ENCODE results near the gene PDE6A. TPM values are rescaled to one million over a fixed set of nuclear protein-coding genes. Genes with fewer than 3 reads are reported as not detected.

Gene PDE6A
- total RNA-seq, 2 experiments from 2014 or later: not detected

DNA sequence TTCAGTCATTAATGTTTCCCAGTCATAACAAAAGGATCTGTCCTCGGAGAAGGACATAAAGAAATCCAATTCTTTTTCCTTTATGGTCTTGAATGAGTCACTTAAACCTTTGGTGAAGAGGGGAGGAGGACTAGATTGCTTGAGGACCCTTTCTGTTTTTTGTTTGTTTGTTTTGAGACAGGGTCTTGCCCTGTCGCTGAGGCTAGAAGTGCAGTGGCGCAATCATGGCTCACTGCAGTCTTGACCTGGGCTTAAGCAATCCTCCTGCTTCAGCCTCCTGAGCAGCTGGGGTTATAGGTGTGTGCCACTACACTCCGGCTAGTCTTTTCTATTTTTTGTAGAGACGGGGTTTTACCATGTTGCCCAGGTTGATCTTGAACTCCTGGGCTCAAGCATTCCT, 43.5 kb upstream of the PDE6A start:
- CTCF ChIA-PET: no interaction called here
- ATAC-seq (ENCODE audit: poor library complexity) (no peak), DNase-seq (no peak)
- no peak overlapping the region for H3K27ac Mint-ChIP-seq
- no peaks in the 10 kb centered on the region for H3K27me3 Mint-ChIP-seq
- no peaks in the 10 kb centered on the region for H3K4me1 ChIP-seq (ENCODE audit: insufficient read depth, low read length)
- intact Hi-C loops (cut with DNase I, micrococcal nuclease): no loop called here
- H3K9me3 ChIP-seq (ENCODE audit: control insufficient read depth in 1 of 2, insufficient read depth in 1 of 2, low read length in 2 of 2): no peaks in the 10 kb centered on the region
- H3K36me3 Mint-ChIP-seq (ENCODE audit: low read depth): no peaks in the 10 kb centered on the region
- no peaks in the 10 kb centered on the region for H3K4me1 Mint-ChIP-seq (ENCODE audit: low read depth)
- H3K4me3 ChIP-seq (ENCODE audit: low read length): no peak overlapping the region
- H3K36me3 ChIP-seq (ENCODE audit: insufficient read depth, low read length): no peaks in the 10 kb centered on the region
- no peak overlapping the region for H3K4me3 Mint-ChIP-seq
- TF ChIP-seq, protein P1, sequence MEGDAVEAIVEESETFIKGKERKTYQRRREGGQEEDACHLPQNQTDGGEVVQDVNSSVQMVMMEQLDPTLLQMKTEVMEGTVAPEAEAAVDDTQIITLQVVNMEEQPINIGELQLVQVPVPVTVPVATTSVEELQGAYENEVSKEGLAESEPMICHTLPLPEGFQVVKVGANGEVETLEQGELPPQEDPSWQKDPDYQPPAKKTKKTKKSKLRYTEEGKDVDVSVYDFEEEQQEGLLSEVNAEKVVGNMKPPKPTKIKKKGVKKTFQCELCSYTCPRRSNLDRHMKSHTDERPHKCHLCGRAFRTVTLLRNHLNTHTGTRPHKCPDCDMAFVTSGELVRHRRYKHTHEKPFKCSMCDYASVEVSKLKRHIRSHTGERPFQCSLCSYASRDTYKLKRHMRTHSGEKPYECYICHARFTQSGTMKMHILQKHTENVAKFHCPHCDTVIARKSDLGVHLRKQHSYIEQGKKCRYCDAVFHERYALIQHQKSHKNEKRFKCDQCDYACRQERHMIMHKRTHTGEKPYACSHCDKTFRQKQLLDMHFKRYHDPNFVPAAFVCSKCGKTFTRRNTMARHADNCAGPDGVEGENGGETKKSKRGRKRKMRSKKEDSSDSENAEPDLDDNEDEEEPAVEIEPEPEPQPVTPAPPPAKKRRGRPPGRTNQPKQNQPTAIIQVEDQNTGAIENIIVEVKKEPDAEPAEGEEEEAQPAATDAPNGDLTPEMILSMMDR (IDR thresholded peaks at IDR 0.05): no peak
- H3K27me3 ChIP-seq (ENCODE audit: control insufficient read depth in 1 of 2, insufficient read depth in 2 of 2, low read length in 2 of 2): no peaks in the 10 kb centered on the region
- H3K27ac ChIP-seq (ENCODE audit: low read depth in 1 of 2, low read length in 2 of 2): no peak overlapping the region
- no peaks in the 10 kb centered on the region for H3K9me3 Mint-ChIP-seq
- POLR2A ChIA-PET: no interaction called here

DNA sequence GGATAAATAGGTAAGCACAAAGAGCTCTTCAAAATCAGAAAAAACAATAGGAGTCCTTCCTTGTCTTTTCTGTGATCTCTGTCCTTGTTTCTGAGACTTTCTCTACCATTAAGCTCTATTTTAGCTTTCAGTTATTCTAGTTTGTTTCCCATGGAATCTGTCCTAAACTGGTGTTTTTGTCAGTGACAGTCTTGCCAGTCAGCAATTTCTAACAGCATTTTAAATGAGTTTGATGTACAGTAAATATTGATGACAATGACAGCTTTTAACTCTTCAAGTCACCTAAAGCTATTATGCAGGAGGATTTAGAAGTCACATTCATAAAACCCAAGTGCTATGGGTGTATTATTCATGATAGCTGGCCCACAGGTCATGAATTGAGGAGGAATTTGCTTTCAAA, 37.9 kb upstream of the PDE6A start:
- ChIA-PET CTCF (no interaction called here), POLR2A (no interaction called here)
- intact Hi-C loops (cut with DNase I, micrococcal nuclease): no loop called here
- Mint-ChIP-seq H3K27ac (no peak overlapping the region), H3K9me3 (no peaks in the 10 kb centered on the region), H3K4me3 (no peak overlapping the region), H3K36me3 (ENCODE audit: low read depth) (peaks cover 46% of the 10 kb centered on the region), H3K4me1 (ENCODE audit: low read depth) (no peaks in the 10 kb centered on the region), H3K27me3 (no peaks in the 10 kb centered on the region)
- ATAC-seq (ENCODE audit: poor library complexity): no peak
- no peak for DNase-seq
- Histone ChIP-seq H3K36me3 (ENCODE audit: insufficient read depth, low read length) (peaks cover 29% of the 10 kb centered on the region), H3K4me3 (ENCODE audit: low read length) (no peak overlapping the region), H3K9me3 (ENCODE audit: control insufficient read depth in 1 of 2, insufficient read depth in 1 of 2, low read length in 2 of 2) (no peaks in the 10 kb centered on the region), H3K4me1 (ENCODE audit: insufficient read depth, low read length) (no peaks in the 10 kb centered on the region), H3K27ac (ENCODE audit: low read depth in 1 of 2, low read length in 2 of 2) (no peak overlapping the region), H3K27me3 (ENCODE audit: control insufficient read depth in 1 of 2, insufficient read depth in 2 of 2, low read length in 2 of 2) (no peaks in the 10 kb centered on the region)
- TF ChIP-seq, protein P1 (IDR thresholded peaks at IDR 0.05): no peak

DNA sequence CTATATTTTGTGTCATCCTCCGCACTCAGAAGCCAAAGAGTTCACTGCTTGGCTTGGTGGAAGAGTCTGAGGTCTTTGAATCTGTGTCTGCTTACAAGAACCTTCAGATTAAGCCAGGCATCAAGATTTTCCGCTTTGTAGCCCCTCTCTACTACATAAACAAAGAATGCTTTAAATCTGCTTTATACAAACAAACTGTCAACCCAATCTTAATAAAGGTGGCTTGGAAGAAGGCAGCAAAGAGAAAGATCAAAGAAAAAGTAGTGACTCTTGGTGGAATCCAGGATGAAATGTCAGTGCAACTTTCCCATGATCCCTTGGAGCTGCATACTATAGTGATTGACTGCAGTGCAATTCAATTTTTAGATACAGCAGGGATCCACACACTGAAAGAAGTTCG, 36.6 kb upstream of the PDE6A start:
- Histone ChIP-seq H3K36me3 (ENCODE audit: insufficient read depth, low read length) (peaks cover 34% of the 10 kb centered on the region), H3K4me3 (ENCODE audit: low read length) (no peak overlapping the region), H3K9me3 (ENCODE audit: control insufficient read depth in 1 of 2, insufficient read depth in 1 of 2, low read length in 2 of 2) (no peaks in the 10 kb centered on the region), H3K27ac (ENCODE audit: low read depth in 1 of 2, low read length in 2 of 2) (no peak overlapping the region), H3K4me1 (ENCODE audit: insufficient read depth, low read length) (no peaks in the 10 kb centered on the region), H3K27me3 (ENCODE audit: control insufficient read depth in 1 of 2, insufficient read depth in 2 of 2, low read length in 2 of 2) (no peaks in the 10 kb centered on the region)
- H3K36me3 Mint-ChIP-seq (ENCODE audit: low read depth): peaks cover 59% of the 10 kb centered on the region
- ATAC-seq (ENCODE audit: poor library complexity): no peak
- H3K27me3 Mint-ChIP-seq: no peaks in the 10 kb centered on the region
- no peak for DNase-seq
- TF ChIP-seq, protein P1 (IDR thresholded peaks at IDR 0.05): no peak
- no peak overlapping the region for H3K27ac Mint-ChIP-seq
- no peaks in the 10 kb centered on the region for H3K9me3 Mint-ChIP-seq
- POLR2A ChIA-PET: no interaction called here
- intact Hi-C loops (cut with DNase I, micrococcal nuclease): no loop called here
- CTCF ChIA-PET: no interaction called here
- H3K4me3 Mint-ChIP-seq: no peak overlapping the region
- no peaks in the 10 kb centered on the region for H3K4me1 Mint-ChIP-seq (ENCODE audit: low read depth)

Measured in CD4-positive, alpha-beta T cell (primary cell).